ENCODE measurements around the gene SCGB1A1.

Gene SCGB1A1

GRCh38 chr11:62410972-62411371, 7.9 kb upstream of the SCGB1A1 start:
- DNase-seq (ENCODE audit: insufficient read length, low spot score) (no peak), FAIRE-seq (no peak)
- no peak for TF ChIP-seq CTCF (IDR thresholded peaks at IDR 0.05; ENCODE audit: insufficient read depth, missing control alignments)

DNA sequence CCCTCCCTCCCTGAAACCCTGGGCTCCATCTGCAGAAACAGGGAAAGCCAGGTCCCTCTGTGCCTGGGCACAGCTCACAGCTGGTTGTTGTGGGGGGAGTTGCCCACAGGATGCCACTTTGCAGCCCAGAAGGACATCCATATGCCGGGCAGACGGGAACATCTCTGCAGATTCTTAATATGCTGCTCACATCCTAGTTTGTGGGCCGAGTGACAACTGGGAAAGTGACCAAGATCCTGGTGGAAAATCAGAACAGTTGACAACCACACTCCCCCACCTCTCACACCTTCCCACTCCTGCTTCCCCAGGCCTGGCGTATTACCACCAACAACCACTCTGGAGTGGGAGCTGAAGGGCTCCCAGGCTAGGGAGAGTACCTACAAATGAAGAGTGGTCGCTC, 7.3 kb upstream of the SCGB1A1 start:
- DNase-seq (ENCODE audit: insufficient read length, low spot score) (no peak), FAIRE-seq (no peak)
- no peak for TF ChIP-seq CTCF (IDR thresholded peaks at IDR 0.05; ENCODE audit: insufficient read depth, missing control alignments)

- no peak for FAIRE-seq
- no peak for DNase-seq (ENCODE audit: insufficient read length, low spot score)
- no peak for TF ChIP-seq CTCF (IDR thresholded peaks at IDR 0.05; ENCODE audit: insufficient read depth, missing control alignments)
Observed at GRCh38 chr11:62413060-62413696, 5.7 kb upstream of the SCGB1A1 start.

DNA sequence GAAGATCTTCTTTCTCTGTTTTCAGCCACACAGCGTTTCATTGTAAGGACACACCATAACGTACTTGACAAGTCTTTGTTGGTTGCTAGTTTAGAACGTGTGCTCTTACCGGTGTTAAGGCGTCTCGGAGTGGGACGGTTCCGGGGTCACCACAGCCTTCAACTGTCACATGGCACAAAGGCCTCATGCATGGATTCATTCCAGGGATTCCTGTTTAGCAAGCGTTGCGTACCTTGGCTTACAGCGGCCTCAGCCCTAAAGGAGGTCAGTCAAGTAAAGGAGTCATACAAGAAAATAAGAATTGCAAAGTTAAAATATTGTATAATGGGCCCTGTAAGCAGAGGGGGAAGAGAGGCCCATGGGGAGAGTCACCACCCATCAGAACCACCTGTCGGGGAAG, 2.2 kb upstream of the SCGB1A1 start:
- no peak for FAIRE-seq
- no peak for DNase-seq (ENCODE audit: insufficient read length, low spot score)
- TF ChIP-seq CTCF (IDR thresholded peaks at IDR 0.05; ENCODE audit: insufficient read depth, missing control alignments) = no peak

- DNase-seq (ENCODE audit: insufficient read length, low spot score) (no peak), FAIRE-seq (no peak)
- no peak for TF ChIP-seq CTCF (IDR thresholded peaks at IDR 0.05; ENCODE audit: insufficient read depth, missing control alignments)
Observed at GRCh38 chr11:62418136-62418535, 697 bp upstream of the SCGB1A1 start.

DNA sequence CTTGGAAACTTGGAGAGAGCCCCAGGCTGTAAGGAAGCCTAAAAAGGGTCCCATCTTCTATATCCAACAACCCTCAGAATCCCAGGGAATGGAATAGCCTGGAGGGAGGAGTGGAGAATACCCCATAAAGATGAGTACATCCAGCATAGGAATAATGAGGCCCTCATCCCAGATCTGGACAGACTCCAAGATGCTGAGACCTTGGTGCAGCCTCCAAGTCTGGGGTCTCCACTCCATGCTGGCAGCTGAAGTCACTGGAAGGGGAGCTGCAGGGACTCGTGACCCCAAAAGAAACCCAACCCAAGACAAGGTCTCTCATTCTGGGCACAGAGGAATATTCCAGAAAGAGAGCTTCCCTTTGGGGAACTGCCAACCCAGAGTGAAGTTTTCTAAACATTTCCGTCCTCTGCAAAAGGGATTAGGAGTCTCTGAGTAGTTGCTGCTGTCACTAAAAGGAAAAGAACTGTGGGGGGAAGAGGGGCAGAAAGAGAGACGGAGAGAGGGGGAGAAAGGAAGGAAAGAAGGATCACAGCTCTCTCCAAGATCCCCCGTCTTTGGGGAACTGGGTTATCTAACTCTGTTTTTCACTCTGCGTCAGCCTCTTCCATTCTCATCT, 589 bp downstream of the SCGB1A1 start:
- no peak for FAIRE-seq
- no peak for TF ChIP-seq CTCF (IDR thresholded peaks at IDR 0.05; ENCODE audit: insufficient read depth, missing control alignments)
- no peak for DNase-seq (ENCODE audit: insufficient read length, low spot score)

GRCh38 chr11:62419943-62420342, 1.1 kb downstream of the SCGB1A1 start:
- no peak for FAIRE-seq
- DNase-seq (ENCODE audit: insufficient read length, low spot score) = no peak
- TF ChIP-seq CTCF (IDR thresholded peaks at IDR 0.05; ENCODE audit: insufficient read depth, missing control alignments) = no peak
